ENCODE results near the gene PSKH1.

GRCh38 chr16:67961551-67961957 is 68.5 kb downstream of the PSKH1 start:
- no peak for TF ChIP-seq EZH2 (IDR thresholded peaks at IDR 0.05; ENCODE audit: insufficient read depth, poor library complexity, severe bottlenecking)
- TF ChIP-seq EZH2phosphoT487 (IDR thresholded peaks at IDR 0.05; ENCODE audit: insufficient read depth, low read depth) = no peak
